GM23248 (cell line): Measurements from ENCODE around the gene TRAF5.

Experiments used
- EZH2 ChIP-seq: fragments of 200-600 bp; sonication (generic); IDR thresholded peaks from 2 replicates; pipeline ENCODE4 v1.6.1; 2018; ENCODE audit warnings: antibody characterized with exemption, mild to moderate bottlenecking; ENCODE audit not compliant: insufficient read depth, poor library complexity, severe bottlenecking
- EZH2phosphoT487 ChIP-seq: fragments of 200-600 bp; sonication (generic); IDR thresholded peaks from 2 replicates; pipeline ENCODE4 v1.6.1; 2018; ENCODE audit warnings: antibody characterized with exemption, moderate library complexity, mild to moderate bottlenecking, low read depth; ENCODE audit not compliant: insufficient read depth

GRCh38 chr1:211358685-211359084 is 32.1 kb downstream of the TRAF5 start:
- no peak for TF ChIP-seq EZH2
- no peak for TF ChIP-seq EZH2phosphoT487
